Astrocyte of the spinal cord (primary cell): ENCODE measurements around the gene CAST.
"Not testable (repeated sequence)": the region's sequence is repeated elsewhere in the genome, so short reads cannot be mapped to it uniquely, and the experiment has no call there.

Experiments used
- DNase-seq: peaks from one replicate; pipeline ENCODE4 v3.0.0; 2011; ENCODE audit warnings: low read depth, low spot score
- H3K4me3 ChIP-seq: 2 replicates; pipeline ENCODE4 v1.5.1; 2011; ENCODE audit warnings: low read depth, mild to moderate bottlenecking, low read length, moderate library complexity
- in situ Hi-C: cut with HindIII; loops from 2 replicates; pipeline ENCODE4 v1.10.0; 2017; ENCODE audit warnings: low sequenced_read_pairs
- TF ChIP-seq, protein P1 (sequence below): IDR thresholded peaks from 2 replicates; pipeline ENCODE4 v1.5.1; 2012; ENCODE audit warnings: low read depth, mild to moderate bottlenecking, low read length, inconsistent platforms

The CAST gene

DNA sequence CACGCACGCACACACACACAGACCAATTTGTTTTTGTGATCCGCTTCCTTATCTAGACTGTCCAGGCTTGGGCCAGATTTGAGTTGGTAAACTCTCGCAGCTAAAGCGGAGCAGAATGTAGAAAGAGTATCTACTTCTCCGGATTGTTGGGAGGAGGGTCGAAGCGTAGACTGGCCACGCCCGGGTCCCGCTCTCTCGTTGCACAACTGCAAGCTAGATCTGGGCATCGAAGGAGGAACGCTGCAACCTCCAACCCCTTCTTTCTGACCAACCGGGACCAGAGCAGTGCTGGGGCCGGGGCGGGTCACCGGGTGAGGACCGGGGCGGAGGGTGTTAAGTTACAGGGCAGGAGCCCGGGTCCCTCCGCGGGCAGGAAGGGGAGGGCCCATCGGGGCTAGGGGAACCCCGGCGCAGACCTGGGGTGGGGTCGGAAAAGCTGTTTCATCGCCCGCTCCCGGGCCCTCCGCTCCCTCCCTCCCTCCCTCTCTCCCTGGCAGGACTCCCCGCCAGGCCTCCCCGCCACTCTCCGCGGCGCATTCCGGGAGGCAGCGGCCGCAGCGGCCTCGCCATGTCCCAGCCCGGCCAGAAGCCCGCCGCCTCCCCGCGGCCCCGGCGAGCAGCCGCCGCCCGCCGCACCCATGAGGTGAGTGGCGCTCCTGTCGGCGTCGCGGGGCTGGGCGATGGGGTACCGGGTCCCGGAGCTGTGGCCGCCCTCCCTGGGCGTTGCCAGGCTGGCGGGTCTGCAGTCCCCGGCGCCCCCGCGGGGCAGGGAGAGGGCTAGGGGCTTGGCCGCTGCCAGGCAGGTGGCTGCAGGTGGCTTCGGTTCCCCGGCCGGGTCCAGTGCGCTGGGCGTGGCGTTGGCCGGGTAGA is at the start of gene CAST:
Gene CAST, plus strand, starts transcription at position 522 of the 870 bp plus-strand sequence. Its CDS starts 47 bp downstream, at position 569.
- H3K4me3 ChIP-seq, result peak within 1 kb of the TSS; percentile 77
- DNase-seq, result peak; percentile 94
- in situ Hi-C loops, result no loop called here
- TF ChIP-seq, protein P1, sequence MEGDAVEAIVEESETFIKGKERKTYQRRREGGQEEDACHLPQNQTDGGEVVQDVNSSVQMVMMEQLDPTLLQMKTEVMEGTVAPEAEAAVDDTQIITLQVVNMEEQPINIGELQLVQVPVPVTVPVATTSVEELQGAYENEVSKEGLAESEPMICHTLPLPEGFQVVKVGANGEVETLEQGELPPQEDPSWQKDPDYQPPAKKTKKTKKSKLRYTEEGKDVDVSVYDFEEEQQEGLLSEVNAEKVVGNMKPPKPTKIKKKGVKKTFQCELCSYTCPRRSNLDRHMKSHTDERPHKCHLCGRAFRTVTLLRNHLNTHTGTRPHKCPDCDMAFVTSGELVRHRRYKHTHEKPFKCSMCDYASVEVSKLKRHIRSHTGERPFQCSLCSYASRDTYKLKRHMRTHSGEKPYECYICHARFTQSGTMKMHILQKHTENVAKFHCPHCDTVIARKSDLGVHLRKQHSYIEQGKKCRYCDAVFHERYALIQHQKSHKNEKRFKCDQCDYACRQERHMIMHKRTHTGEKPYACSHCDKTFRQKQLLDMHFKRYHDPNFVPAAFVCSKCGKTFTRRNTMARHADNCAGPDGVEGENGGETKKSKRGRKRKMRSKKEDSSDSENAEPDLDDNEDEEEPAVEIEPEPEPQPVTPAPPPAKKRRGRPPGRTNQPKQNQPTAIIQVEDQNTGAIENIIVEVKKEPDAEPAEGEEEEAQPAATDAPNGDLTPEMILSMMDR, result no peak

DNA sequence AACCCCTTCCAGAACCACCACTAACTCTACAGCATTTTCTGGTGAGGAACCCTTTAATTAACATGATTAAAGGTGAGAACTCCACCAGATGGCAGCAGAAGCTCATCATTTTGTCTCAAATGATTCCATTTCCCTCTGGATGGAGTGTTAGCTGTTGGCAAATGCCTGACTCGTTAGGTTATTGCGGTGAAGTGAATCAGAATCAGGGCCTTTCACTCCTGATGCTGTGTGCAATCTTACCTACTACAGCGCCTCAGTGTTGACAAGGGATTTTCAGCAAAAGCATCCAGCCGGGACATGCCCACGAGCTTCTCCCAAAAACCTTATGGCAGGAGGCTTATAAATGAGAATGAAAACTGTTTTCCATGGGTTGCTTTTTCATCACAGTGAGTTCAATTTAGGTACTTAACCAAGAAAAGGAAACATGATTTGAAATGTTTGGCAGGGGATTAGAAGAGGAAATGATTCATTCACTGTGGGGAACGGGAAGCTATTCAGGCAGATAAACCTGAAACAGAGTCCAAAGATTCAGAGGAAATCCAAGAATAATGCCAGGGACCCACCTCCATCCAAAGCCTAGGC is 48.0 kb upstream of the CAST start:
- in situ Hi-C loops, result no loop called here
- H3K4me3 ChIP-seq, result peak overlapping the region; percentile 8
- DNase-seq, result peak; percentile 95
- TF ChIP-seq, protein P1, result peak; percentile 35

DNA sequence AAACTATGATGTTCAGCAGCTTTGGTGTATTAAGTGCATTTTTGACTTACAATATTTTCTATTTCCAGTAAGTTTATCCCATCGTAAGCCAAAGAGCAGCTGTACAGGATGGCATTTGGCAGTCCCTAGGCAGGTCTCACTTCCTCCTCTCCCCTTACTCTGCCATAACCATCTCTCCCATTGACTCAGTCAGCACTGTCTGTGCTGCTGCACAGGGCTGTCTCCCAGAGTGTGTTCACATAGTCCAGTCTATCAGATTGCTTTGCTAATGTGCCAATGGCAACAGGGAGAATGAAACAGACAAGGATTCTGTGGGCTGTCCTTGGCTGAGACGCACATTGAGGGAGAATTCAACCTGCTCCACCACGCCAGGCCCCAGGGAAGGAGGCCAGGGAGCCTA is 47.0 kb upstream of the CAST start:
- peak; percentile 40 for DNase-seq
- in situ Hi-C loops, result no loop called here
- TF ChIP-seq, protein P1, result no peak
- no peak overlapping the region for H3K4me3 ChIP-seq

- no peak overlapping the region for H3K4me3 ChIP-seq
- in situ Hi-C loops, result no loop called here
- TF ChIP-seq, protein P1, result no peak
- no peak for DNase-seq
These were observed 45.4 kb upstream of the CAST start for GRCh38 chr5:96616801-96617200.

DNA sequence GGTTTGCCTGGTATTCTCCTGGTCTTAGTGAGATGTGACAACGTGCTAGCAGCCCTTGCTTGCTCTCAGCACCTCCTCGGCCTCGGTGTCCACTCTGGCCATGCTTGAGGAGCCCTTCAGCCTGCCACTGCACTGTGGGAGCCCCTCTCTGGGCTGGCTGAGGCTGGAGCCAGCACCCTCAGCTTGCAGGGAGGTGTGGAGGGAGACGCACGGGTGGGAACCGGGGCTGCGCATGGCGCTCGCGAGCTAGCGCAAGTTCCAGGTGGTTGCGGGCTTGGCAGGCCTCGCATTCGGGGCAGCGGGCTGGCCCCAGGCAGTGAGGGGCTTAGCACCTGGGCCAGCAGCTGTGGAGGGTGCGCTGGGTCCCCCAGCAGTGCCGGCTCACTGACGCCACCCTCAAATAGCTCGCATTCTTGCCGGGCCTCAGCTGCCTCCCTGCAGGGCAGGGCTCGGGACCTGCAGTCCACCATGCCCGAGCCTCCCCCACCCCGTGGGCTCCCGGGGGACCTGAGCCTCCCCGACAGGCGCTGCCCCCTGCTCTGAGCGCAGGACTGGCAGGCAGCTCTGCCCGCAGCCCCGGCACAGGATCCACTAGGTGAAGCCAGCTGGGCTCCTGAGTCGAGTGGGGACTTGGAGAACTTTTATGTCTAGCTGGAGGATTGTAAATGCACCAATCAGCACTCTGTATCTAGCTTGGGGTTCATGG is 43.7 kb upstream of the CAST start:
- in situ Hi-C loops, DNase-seq, H3K4me3 ChIP-seq: not testable (repeated sequence)

DNA sequence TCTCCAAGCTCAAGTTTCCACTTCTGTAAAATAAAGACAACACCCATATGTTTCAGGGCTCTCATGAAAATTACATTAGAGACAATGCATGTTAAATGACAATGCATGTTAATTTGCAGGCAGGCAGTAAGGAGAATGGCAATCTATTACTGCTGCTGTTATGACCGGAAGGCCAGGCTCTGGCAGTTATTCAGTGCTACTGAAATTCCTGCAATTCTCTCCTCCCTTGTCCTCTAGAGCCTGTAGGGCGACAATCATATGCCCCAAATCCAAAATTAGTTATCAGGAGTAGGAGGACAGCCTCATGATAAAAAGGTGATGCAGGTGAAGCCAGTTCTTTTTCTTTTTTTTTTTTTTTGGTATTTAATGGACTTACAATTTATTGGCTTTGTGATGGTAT is 42.2 kb upstream of the CAST start:
- DNase-seq, result no peak
- TF ChIP-seq, protein P1, result no peak
- no peak overlapping the region for H3K4me3 ChIP-seq
- in situ Hi-C loops, result no loop called here
